Progenitor cell of endocrine pancreas (in vitro differentiated cells): Measurements from ENCODE around the gene COMTD1. TPM values are rescaled to one million over a fixed set of nuclear protein-coding genes. Genes with fewer than 3 reads are reported as not detected.

Experiments
- DNase-seq: peaks from one replicate; pipeline ENCODE4 v3.0.0; 2021; ENCODE audit warnings: low spot score; ENCODE audit not compliant: unreplicated experiment
- H3K27ac Mint-ChIP-seq: 2 replicates; pipeline ENCODE4 v1.8.0; 2021; ENCODE audit warnings: mild to moderate bottlenecking, moderate library complexity, mixed read lengths
- H3K27me3 Mint-ChIP-seq: 2 replicates; pipeline ENCODE4 v1.8.0; 2021; ENCODE audit warnings: mixed read lengths
- H3K36me3 Mint-ChIP-seq: 2 replicates; pipeline ENCODE4 v1.8.0; 2022; ENCODE audit warnings: mixed read lengths; ENCODE audit not compliant: insufficient read depth
- H3K4me1 Mint-ChIP-seq: 2 replicates; pipeline ENCODE4 v1.8.0; 2021; ENCODE audit warnings: low read depth, mixed read lengths
- H3K4me3 Mint-ChIP-seq: 2 replicates; pipeline ENCODE4 v1.8.0; 2021; ENCODE audit warnings: low read depth, mild to moderate bottlenecking, moderate library complexity, mixed read lengths
- H3K9me3 Mint-ChIP-seq: 2 replicates; pipeline ENCODE4 v1.8.0; 2021; ENCODE audit warnings: low read depth, mixed read lengths
- CTCF ChIP-seq: fragments of 200-600 bp; sonication (generic); IDR thresholded peaks from one replicate; pipeline ENCODE4 v1.5.0; 2021; ENCODE audit warnings: antibody characterized with exemption, mild to moderate bottlenecking; ENCODE audit not compliant: unreplicated experiment
- total RNA-seq: library from RNA; stranded (reverse); gene quantifications from 2 replicates; pipeline ENCODE4 v1.2.1, GENCODE V29; 2021

Gene COMTD1
- total RNA-seq, 1 donor from 2014 or later = 18.4 TPM

DNA sequence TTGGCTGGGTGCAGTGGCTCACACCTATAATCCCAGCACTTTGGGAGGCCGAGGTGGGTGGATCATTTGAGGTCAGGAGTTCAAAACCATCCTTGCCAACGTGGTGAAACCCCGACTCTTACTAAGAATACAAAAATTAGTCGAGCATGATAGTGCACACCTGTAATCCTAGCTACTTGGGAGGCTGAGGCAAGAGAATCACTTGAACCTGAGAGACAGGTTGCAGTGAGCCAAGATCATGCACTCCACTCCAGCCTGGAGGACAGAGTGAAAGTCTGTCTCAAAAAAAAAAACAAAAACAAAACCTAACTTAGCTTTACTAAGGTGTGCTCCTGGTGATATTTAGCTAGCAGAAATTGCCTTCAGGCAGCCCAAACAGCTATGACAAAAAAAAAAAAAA is 49.4 kb downstream of the COMTD1 start:
- TF ChIP-seq CTCF = no peak
- Mint-ChIP-seq H3K4me3 (no peak overlapping the region), H3K9me3 (no peaks in the 10 kb centered on the region), H3K27me3 (no peaks in the 10 kb centered on the region), H3K36me3 (peaks cover 3% of the 10 kb centered on the region), H3K4me1 (peaks cover 10% of the 10 kb centered on the region), H3K27ac (no peak overlapping the region)
- DNase-seq = no peak

Other genes with a start within 250 kb of the COMTD1 start
- 17.4 and 18.0 TPM in 2 replicates for gene SAMD8, start 124.3 kb downstream of the COMTD1 start, total RNA-seq
- gene VDAC2, start 25.2 kb downstream of the COMTD1 start, total RNA-seq = 142 and 154 TPM in 2 replicates
- gene ZNF503, start 165.8 kb upstream of the COMTD1 start, total RNA-seq = 31.7 and 33.7 TPM in 2 replicates
- 6.5 and 9.7 TPM in 2 replicates for gene LRMDA, start 195.7 kb upstream of the COMTD1 start, total RNA-seq